Right lobe of liver (tissue), 6 donors: ENCODE measurements around the gene CERS2. TPM values are rescaled to one million over a fixed set of nuclear protein-coding genes. Genes with fewer than 3 reads are reported as not detected.
A peak's percentile ranks its signal among the peaks of the same experiment; 100 is the strongest.

Experiments
- ATAC-seq, 4 donors: fragments of 200-7000 bp; cut with Tn5 transposase; one replicate each; pipeline ENCODE4 v1.9.1; 2020; ENCODE audit warnings: mild to moderate bottlenecking in 4 of 4, moderate library complexity in 4 of 4
- DNase-seq, 3 donors: peaks; one replicate each; pipeline ENCODE4 v3.0.0-alpha.2; 2020
- H3K27ac ChIP-seq, 3 donors: fragments of 200-600 bp; one replicate each; pipeline ENCODE4 v1.8.0; 2022
- H3K27me3 ChIP-seq, 2 donors: fragments of 200-600 bp; one replicate each; pipeline ENCODE4 v1.8.0; 2022
- H3K36me3 ChIP-seq, 4 donors: fragments of 200-600 bp; sonication (generic) in 1 of 4; one replicate each; pipeline versions ENCODE4 v1.5.1 to v1.8.0; 2017 to 2022; ENCODE audit warnings: control low read depth in 1 of 4
- H3K4me1 ChIP-seq, 4 donors: fragments of 200-600 bp; sonication (generic) in 1 of 4; one replicate each; pipeline versions ENCODE4 v1.5.1 to v1.8.0; 2017 to 2022; ENCODE audit warnings: control low read depth in 1 of 4
- H3K4me3 ChIP-seq, 3 donors: fragments of 200-600 bp; one replicate each; pipeline ENCODE4 v1.8.0; 2022
- H3K9me3 ChIP-seq, 4 donors: fragments of 200-600 bp; sonication (generic) in 1 of 4; one replicate each; pipeline versions ENCODE4 v1.5.1 to v1.8.0; 2017 to 2022; ENCODE audit warnings: control low read depth in 1 of 4
- POLR2A ChIP-seq: fragments of 450-650 bp; IDR thresholded peaks from one replicate; pipeline ENCODE4 v1.6.1; 2017; ENCODE audit warnings: antibody characterized with exemption, mild to moderate bottlenecking
- WGBS: methylation state at CpG from one replicate; pipeline ENCODE4 v1.1.6; 2018; ENCODE audit warnings: low coverage, low lambda C conversion rate; ENCODE audit not compliant: insufficient coverage; ENCODE audit errors: missing lambda C conversion rate; 5-methylcytosine and 5-hydroxymethylcytosine counted together
- intact Hi-C, 2 donors: fragments of 100-400 bp; cut with DNase I; formaldehyde crosslinking; loops; one replicate each; pipeline versions ENCODE4 v1.11.2 to v1.14.1; 2022
- small RNA-seq, 2 experiments: library from RNA; depleted of rRNA; stranded (forward); fragments of <200 nt; gene quantifications; one replicate each; pipeline ENCODE3, GENCODE V24; 2016
- total RNA-seq, 6 experiments: library from RNA; depleted of rRNA in 2 of 6; stranded (reverse); fragments of >200 nt in 2 of 6; fragmentation: NEBNext Ultra II Directional in 3 of 6; extraction: Animal tissue kit (Norgen Biotek cat#: 25700) in 3 of 6; gene quantifications; one replicate each; pipeline versions ENCODE4 v1.1.0 to v1.2.4, GENCODE V29; 2016 to 2023
- TF ChIP-seq, protein P1 (sequence below), 4 donors: fragments of 200-600 bp in 3 of 4; fragments of 450-650 bp in 1 of 4; IDR thresholded peaks; one replicate each; pipeline versions ENCODE4 v1.5.1 to v1.8.0; 2016 to 2022; ENCODE audit warnings: antibody characterized with exemption in 4 of 4, mild to moderate bottlenecking in 2 of 4
- donor health status: DM: no; HTN: yes; CAD: no.
- donor health status: DM: no; HTN: no; CAD: no.
- donor health status: DM: no; HTN: no; CAD: no.
- donor health status: DM: no; HTN: yes; CAD: no.
- donor health status: DM: no; HTN: yes; CAD: no.

CERS2 gene
- total RNA-seq, 6 experiments from 2014 or later, result 298 to 572 (median 459) TPM

DNA sequence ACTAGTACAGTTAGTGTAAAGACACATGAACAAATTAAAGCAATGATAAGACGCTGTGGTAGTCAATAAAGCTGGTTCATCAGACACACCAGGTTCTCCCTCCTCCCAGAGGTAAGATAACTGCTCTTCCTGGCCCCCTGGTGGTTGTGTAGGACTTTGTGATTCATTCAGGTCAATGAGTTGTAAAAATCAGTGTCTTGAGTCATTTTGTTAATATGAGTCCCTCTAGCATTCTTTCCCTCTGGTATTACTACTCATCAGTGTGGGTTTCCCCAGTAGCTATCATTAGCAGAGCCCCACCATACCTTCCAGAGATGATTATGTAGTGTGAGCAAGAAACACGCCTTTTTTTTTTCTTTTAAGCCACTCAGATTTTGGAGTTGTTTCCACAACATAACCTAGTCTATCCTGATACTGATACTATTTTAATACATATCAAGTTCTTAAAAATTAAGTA, 52.1 kb downstream of the CERS2 start:
- Histone ChIP-seq H3K27ac (no peak overlapping the region), H3K4me3 (no peak overlapping the region), H3K4me1 (peaks cover 0 to 14% (median 3%) of the 10 kb centered on the region in 4 donors), H3K36me3 (peaks cover 0 to under 1% (median 0%) of the 10 kb centered on the region in 4 donors), H3K27me3 (no peaks in the 10 kb centered on the region), H3K9me3 (no peaks in the 10 kb centered on the region)
- ATAC-seq (peak; percentile 61 to 71 (median 68)), DNase-seq (peak in 2 of 3 donors; percentile 48 to 79)
- TF ChIP-seq POLR2A, result no peak
- TF ChIP-seq, protein P1, sequence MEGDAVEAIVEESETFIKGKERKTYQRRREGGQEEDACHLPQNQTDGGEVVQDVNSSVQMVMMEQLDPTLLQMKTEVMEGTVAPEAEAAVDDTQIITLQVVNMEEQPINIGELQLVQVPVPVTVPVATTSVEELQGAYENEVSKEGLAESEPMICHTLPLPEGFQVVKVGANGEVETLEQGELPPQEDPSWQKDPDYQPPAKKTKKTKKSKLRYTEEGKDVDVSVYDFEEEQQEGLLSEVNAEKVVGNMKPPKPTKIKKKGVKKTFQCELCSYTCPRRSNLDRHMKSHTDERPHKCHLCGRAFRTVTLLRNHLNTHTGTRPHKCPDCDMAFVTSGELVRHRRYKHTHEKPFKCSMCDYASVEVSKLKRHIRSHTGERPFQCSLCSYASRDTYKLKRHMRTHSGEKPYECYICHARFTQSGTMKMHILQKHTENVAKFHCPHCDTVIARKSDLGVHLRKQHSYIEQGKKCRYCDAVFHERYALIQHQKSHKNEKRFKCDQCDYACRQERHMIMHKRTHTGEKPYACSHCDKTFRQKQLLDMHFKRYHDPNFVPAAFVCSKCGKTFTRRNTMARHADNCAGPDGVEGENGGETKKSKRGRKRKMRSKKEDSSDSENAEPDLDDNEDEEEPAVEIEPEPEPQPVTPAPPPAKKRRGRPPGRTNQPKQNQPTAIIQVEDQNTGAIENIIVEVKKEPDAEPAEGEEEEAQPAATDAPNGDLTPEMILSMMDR (IDR thresholded peaks at IDR 0.05), result peak; percentile 69 to 81 (median 75)
- WGBS, result 33% methylated on average over 2 of the region's 2 CpGs
- intact Hi-C loops, result loop anchor here in 1 of 2 donors (10.0 kb wide), 1 partner anchor 72 kb away; no protein-coding TSS in a partner anchor

DNA sequence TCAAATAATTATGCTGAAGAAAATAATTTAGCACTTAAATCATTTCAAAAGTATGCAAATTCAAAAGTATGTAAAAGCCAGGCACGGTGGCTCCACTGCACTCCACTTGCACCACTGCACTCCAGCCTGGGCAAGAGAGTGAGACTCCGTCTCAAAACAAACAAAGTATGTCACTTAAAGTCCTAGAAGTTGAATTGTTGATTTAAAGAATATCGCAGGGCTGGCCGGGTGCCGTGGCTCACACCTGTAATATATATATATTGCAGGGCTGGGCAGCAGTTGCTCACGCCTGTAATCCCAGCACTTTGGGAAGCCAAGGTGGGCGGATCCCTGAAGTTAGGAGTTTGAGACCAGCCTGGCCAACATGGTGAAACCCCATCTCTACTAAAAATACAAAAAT, 57.2 kb downstream of the CERS2 start:
- Histone ChIP-seq H3K4me1 (peaks cover 0 to 3% (median 0%) of the 10 kb centered on the region in 4 donors), H3K27ac (no peak overlapping the region), H3K4me3 (no peak overlapping the region), H3K9me3 (no peaks in the 10 kb centered on the region), H3K27me3 (no peaks in the 10 kb centered on the region), H3K36me3 (no peaks in the 10 kb centered on the region)
- ATAC-seq, result no peak
- 75% methylated on average over 5 of the region's 7 CpGs for WGBS
- intact Hi-C loops, result no loop called here
- no peak for DNase-seq
- TF ChIP-seq, protein P1 (IDR thresholded peaks at IDR 0.05), result no peak
- no peak for TF ChIP-seq POLR2A

Small RNAs within 50 kb of the gene (small RNA-seq; reads per million reads assigned to genes)
- 0 reads per million in 2 experiments for gene RNU6-884P

Other genes with a start within 250 kb of the CERS2 start
- 100 to 1,000 TPM in 1 of 6 experiments, 10 to 100 TPM in 5; 23.9 to 195 (median 61.4) TPM for gene CTSS, start 209.1 kb downstream of the CERS2 start, total RNA-seq
- 1 to 10 TPM; 1.5 to 3.8 (median 2.6) TPM for gene CTSK, start 166.6 kb downstream of the CERS2 start, total RNA-seq
- 10 to 100 TPM; 24.7 to 31.9 (median 27.8) TPM for gene ARNT, start 98.2 kb downstream of the CERS2 start, total RNA-seq
- gene CTXND2, start 87.7 kb downstream of the CERS2 start, total RNA-seq, result not detected
- 10 to 100 TPM; 10.4 to 17.8 (median 12.9) TPM for gene SETDB1, start 48.5 kb downstream of the CERS2 start, total RNA-seq
- 10 to 100 TPM in 5 of 6 experiments, 1 to 10 TPM in 1; 9.9 to 18.5 (median 15.1) TPM for gene ANXA9, start 7.5 kb upstream of the CERS2 start, total RNA-seq
- 10 to 100 TPM; 10.1 to 19.7 (median 15.4) TPM for gene MINDY1, start 32.1 kb upstream of the CERS2 start, total RNA-seq
- gene PRUNE1, start 33.6 kb upstream of the CERS2 start, total RNA-seq, result 10 to 100 TPM in 4 of 6 experiments, 1 to 10 TPM in 2; 4.7 to 12.0 (median 10.1) TPM
- under 1 TPM in 5 of 6 experiments, not detected in 1; 0.12 to 0.76 (median 0.42) TPM for gene BNIPL, start 61.8 kb upstream of the CERS2 start, total RNA-seq
- gene C1orf56, start 72.9 kb upstream of the CERS2 start, total RNA-seq, result 1 to 10 TPM; 2.4 to 5.7 (median 3.8) TPM
- 10 to 100 TPM; 15.9 to 37.5 (median 27.3) TPM for gene CDC42SE1, start 84.8 kb upstream of the CERS2 start, total RNA-seq
- under 1 TPM; 0.24 to 0.56 (median 0.40) TPM for gene MLLT11, start 85.6 kb upstream of the CERS2 start, total RNA-seq
- gene GABPB2, start 95.9 kb upstream of the CERS2 start, total RNA-seq, result 1 to 10 TPM; 2.0 to 6.5 (median 5.0) TPM
- 1 to 10 TPM in 5 of 6 experiments, under 1 TPM in 1; 0.87 to 8.3 (median 4.1) TPM for gene SEMA6C, start 171.8 kb upstream of the CERS2 start, total RNA-seq
- gene TNFAIP8L2, start 181.8 kb upstream of the CERS2 start, total RNA-seq, result 1 to 10 TPM; 1.1 to 4.2 (median 2.2) TPM
- gene LYSMD1, start 191.1 kb upstream of the CERS2 start, total RNA-seq, result 1 to 10 TPM; 2.7 to 6.4 (median 4.5) TPM
- gene SCNM1, start 191.3 kb upstream of the CERS2 start, total RNA-seq, result 10 to 100 TPM in 2 of 6 experiments, 1 to 10 TPM in 4; 7.5 to 13.2 (median 8.5) TPM
- not detected for gene TMOD4, start 201.1 kb upstream of the CERS2 start, total RNA-seq
- gene VPS72, start 215.4 kb upstream of the CERS2 start, total RNA-seq, result 10 to 100 TPM; 10.0 to 19.2 (median 14.7) TPM
- 10 to 100 TPM; 13.9 to 22.1 (median 17.2) TPM for gene PIP5K1A, start 223.7 kb upstream of the CERS2 start, total RNA-seq